HG03442 (cell line): ENCODE measurements around the gene RNF220.

Experiments
- ATAC-seq: cut with Tn5 transposase; IDR thresholded peaks from one replicate; pipeline ENCODE4 v1.9.1; 2021; ENCODE audit warnings: mild to moderate bottlenecking, moderate library complexity; ENCODE audit not compliant: unreplicated experiment

The RNF220 gene

DNA sequence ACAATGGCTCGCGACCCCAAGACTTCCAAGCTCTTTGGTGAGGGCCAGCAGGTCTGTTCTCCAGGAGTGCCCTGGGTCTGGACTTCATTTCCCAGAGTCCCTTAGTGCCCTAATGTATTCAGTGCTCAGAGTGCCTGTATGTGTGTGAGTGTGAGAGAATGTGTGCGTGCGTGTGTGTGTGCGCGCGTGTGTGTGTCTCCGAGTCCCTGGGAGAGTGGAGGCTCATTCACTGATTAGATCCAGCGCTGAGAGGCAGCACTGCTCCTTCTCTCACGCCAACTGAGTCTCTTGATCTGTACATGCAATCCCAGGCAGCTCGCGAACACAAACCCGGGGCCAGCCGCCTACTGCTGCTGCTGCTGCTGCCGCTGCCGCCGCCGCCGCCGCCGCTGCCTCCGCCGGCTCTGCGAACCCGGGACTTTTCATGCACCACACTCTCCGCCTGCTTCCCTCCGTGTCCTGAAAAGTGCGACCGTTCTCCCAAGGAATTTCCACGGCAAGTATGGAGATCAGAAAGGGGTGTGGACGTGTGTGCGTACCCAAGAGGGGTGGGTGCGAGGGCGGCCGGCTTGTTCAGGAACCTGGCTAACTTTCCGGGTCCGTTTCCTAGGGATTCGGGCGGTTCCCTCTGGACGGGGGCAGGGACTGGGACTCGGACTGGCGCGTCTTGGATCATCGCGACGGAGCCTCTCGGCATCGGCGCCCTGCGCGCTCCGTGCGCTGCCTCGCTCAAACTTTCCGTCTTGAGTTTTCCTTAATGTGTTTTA, at the start of gene RNF220:
RNF220 (plus strand) TSS at position 225 of the 767 bp plus-strand sequence.
- ATAC-seq = no peak

DNA sequence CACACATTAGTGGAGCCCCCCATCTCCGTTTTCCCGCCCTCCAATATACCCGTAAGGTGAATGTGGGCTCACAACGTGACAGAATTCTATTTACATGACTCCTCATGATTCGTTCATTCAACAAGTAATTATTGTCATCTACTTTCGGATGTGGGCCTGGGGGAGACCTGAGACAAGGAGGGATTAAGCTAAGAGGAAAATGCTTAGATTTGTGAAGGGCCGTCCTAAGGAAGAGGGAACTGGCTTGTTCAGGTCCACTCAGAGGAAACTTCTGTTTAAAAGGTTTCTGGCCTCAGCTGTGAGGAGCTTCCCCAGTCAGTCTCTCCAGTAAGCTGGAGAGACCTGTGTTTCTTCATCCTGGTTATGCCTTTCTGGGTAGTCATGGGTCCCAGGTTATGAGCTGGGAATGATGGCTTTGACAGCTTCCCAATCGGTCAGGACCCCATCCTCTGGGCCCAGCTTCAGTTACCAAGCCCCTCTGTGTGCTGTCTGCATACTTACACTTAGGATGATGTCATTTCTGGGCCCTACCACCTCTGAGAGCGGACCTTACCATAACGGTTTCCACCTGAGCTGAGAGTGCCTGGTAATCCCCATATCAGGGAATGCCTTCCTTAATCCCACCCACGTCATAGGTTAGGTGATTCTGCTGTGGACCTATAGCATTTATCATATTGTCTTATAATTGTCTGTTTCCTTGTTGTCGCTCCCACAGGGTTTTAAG, 49.3 kb upstream of the RNF220 start:
- no peak for ATAC-seq

DNA sequence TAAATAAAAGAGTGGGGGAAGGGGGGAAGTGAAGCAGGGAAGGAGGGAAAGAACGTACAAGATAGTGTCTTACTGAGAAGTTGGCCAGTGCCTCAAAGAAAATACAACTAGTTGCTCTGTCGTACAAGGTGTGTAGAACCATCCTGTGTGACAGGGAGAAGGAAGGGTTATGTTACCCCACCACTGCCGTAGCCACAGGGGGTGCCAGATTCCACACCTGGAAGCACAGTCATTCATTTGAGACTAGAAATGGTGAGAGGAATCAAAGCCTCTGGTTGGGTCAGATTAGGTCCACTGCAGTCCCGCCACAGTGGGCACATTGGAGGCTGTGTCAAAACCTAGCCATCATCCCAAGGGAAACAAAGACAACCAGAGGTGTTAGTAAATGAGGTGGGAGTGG, 47.3 kb upstream of the RNF220 start:
- ATAC-seq = no peak

DNA sequence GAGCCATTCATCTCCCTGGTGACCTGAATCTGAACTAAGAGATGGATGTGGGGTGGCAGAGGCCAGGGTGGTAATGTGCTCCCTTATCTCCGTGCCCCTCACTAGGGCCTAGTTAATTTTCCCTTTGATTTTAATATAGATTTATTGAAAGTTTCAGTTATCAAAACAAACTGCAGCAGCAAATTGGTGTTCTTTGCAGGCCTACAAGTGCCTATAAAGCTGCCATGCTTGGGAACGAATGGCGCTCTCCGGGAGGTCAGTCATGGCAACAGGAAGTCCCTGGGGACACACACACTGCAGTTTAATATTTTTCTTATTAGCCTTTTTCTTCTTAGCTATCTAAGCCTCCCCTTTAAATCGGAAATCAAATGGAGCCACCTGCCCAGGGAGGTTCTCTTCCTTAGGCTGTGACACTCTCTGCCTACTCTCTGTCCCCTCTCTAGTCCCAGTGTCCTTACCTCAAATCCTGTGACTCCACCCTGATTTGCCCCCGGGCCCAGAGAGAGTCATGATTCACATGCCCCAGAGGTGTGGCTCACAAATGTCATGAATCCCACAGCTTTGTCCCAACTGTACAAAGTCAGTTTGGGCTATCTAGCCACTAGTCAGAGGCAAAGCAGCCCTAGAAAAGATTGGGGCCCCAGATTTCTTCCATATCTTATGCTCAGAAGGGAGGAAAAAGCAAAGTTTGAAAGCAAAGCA, 45.7 kb upstream of the RNF220 start:
- no peak for ATAC-seq

DNA sequence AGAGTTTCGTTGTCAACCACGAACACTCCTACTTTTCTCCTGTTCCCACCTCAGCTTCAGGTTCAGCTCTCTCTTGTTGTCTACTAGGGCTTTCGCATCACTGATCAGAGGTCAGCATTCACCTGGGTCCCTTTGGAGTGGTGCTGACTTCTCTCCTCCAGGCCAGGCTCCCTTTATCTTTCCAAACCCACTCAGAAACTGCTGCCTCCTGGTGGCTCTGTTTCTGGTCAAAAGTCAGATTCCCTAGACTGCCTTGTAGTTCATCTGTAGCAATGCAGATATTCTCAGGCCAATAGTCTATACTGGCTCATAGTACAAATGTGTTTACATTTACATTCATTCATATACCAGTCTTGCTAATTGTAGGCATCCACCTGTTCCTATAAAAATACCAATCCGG, 43.6 kb upstream of the RNF220 start:
- ATAC-seq = no peak

DNA sequence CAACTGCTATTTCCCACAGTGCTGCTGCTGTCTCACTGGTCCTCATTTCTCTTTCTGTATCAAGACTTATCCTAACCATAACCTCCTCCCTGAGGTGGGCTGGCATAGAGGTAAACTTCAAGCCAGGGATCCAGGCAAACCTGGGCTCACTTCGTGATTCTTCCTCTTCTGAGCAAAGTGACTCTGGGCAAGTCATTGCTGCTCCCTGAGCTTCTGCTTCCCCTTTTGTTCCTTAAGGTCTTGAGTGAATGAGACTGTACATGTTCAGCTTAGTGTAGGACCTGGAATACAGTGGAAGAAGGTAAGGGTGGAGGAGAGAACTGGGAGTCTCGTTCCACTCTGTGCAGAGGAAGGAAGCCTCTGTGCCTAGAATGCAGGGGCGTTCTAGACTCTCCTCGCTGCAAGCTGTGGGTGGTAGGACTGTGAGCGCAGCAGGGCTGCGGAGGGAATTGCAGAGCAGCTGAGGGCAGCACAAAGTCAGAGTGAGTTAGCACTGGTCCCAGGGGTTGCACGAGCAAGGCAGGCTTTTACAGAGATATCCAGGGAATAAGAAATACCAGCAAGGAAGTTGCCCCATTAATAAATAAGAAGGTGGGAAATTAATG, 38.6 kb upstream of the RNF220 start:
- no peak for ATAC-seq

DNA sequence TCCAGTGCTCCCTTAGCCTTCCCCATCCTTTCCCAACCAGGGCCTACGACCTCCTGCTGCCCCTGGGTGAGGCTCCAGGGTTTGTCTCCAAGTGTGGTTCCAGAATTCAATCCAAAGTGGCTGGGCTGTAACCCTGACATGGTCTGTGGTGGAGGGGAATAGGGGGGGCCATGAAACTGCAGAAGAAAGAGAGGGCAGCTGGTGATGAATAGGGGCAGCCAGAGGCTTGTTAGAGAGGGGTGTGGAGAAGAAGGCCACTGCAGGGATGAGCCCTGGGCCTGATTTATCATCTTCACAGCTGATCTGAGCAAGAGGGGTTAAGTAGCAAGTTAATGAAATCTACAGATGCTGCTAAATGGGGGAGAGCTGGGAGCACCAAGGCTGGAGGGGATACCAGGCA, 37.1 kb upstream of the RNF220 start:
- no peak for ATAC-seq

DNA sequence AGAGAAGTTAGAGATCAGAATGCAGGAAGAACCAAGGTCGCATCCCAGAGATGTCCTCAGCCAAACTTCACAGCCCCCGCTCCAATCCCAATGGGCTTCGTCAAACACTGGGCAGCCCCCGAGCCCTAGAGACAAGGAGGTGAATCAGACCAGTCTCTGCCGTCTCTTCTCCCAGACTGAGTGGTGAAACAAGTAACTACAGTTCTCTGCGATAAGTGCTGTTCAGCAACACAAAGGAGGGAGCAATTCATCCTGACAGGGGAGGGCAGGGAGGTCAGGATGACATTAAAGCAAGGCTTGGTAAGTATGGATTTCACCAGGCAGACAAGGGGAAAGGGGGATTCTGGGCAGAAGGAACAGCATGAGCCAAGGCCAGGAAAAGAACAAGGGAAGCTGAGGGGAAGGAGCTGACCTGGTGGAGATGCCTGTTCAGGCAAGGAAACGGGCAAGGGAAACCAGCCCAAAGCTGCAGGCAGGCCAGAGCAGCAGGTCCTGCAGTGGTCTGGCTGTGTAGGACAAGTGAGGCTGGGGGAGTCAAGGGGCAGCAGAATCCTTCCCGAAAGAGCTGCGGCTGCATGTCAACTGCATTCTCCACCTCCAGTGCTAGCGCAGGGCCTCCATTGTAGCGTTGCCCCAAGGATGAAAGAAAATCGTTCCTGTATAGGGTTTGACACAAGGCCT, 36.4 kb upstream of the RNF220 start:
- no peak for ATAC-seq

DNA sequence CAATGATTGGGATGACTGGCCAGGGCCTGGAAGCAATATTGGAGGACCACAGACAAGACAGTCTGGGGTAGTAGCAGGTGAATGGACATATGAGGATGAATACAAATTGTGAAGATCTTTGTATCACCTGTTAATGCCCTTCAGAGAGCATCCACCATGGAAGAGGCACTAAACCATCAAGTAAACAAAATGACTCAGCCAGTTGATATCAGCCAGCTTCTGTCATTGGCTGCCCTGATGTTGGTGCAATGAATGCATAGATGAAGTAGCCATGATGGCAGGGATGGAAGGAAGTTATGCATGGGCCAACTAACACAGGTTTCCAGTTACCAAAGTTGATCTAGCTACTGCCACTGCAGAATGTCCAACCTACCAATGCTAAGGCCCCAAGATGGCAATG, 33.8 kb upstream of the RNF220 start:
- no peak for ATAC-seq

DNA sequence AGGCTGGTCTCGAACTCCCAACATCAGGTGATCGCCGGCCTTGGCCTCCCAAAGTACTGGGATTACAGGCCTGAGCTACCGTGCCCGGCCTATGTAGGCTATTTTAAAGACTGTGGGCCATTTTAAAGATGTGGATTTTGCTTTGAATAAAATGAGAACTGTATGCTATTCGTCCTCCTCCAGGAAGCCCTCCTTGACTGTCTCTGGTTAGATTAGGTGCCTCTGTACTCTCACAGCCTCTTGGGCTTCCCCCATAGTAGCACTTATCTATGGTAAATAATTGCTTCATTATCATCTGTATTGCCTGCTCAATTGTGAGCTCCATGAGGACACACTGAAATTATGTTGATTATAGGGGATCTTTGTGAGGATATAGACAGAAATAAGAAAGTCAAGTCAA, 29.5 kb upstream of the RNF220 start:
- no peak for ATAC-seq

DNA sequence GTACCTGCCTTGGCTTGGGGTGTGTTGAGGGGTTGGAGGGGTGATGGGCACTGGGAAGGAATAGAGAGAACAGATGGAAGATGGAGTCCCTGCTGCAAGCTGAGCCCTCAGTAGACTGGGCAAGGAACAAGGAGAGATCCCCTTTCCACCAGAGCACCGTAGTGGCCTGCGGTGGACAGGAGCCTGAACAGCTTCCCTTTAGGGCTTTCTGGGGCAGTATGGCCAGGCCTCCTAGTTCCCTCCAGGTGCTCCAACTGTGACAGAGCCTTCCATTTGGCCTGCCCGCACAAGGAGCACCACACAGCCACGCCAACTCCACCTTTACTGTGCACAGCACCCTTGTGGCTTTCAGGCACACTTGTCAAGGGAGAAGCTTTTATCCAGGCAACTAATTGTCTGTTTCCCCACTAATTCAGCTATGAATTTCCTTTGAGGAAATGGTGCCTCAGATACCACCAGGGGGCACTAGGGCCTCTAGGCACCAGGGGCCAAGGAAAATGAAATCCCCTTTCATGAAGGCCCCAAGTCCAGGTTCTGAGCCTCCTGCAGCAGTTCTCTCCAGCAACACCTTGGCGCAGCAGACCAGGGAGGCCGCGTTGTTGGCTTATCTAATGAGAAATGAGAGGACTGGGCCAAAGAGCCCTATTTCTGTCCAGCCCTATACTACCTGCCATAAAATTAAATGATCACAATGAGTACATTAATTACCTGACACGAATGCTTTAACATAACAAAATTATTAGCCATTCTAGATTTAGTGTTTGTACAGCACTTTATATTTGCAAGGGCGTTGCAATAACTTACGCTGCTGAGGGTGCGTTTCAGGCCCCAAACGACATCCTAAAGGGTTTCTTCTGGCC, 26.9 kb upstream of the RNF220 start:
- ATAC-seq = no peak

DNA sequence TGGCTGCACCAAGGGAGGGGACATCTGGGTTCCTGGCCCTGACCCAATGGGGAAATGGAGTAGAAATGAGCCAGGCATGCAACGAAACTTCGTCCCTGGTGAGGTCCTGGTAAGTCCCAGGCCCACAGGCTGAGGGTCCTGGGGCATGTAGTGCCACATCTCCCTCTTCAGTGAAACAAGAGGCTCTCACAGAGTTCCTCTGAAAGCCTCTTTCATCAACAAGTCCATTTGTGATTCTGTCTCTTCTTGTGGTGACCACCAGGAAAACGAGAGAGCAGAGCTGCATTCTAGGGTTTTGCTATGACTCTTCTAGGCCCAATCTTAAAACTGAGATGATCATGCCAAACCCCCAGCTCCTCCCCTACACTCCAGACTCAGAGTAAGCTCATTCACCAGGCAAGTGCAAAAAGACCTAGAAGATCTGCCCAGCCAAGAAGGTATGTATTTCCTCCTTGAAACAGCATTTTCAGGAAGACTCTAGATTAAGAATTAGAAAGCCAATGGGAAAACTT, 24.3 kb upstream of the RNF220 start:
- ATAC-seq = no peak

DNA sequence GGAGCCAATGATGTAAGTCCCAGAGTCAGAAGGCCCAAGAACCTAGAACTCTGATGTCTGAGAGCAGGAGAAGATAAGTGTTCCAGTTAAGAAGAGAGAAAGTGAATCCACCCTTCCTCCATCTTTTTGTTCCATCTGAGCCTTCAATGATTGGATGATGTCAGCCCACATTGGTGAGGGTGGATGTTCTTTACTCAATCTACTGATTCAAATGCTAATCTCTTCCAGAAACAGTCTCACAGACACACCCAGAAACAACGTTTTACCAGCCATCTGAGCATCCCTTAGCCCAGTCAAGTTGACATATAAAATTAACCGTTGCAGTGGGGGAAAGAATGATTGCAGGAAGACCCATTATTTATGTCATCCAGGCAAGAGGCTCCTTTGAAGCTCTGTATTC, 16.5 kb upstream of the RNF220 start:
- ATAC-seq = no peak

DNA sequence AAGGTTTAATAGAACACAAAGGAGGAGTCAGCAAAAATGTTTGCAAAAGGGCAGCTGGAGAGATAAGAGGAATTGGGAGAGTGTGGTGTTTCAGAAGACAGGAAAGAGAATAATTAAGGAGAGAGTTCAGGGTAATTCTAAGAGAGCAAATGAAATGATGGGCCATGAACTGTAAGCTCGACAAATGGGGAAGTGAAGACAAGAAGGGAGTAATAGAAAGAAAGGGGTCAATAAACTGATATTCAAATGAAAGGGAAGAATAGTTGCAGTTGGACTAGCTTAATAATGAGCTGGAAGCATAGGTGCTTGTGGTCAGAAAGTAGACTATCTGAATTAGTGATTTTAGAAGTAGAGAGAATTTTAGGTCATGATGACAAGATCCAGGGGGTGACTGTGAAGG, 15.6 kb upstream of the RNF220 start:
- no peak for ATAC-seq

DNA sequence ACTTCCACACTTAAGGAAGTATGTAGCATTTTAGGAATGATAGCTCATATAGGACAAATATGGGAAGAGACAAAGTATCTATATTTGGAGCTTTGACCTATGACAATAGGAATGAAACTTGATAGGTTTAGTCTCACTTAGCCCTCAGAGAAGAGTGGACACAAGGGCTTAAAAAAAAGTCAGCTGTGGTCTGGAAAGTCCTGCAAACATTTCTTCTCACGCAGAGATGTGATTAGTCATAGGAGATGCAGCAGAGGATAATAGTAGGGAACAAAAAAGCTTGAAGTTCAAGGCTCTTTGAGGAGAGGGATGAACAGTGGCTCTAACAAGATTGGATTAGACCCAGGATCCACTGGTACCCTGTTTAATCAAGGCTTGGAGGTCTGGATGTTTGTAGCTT, 14.8 kb upstream of the RNF220 start:
- ATAC-seq = no peak

DNA sequence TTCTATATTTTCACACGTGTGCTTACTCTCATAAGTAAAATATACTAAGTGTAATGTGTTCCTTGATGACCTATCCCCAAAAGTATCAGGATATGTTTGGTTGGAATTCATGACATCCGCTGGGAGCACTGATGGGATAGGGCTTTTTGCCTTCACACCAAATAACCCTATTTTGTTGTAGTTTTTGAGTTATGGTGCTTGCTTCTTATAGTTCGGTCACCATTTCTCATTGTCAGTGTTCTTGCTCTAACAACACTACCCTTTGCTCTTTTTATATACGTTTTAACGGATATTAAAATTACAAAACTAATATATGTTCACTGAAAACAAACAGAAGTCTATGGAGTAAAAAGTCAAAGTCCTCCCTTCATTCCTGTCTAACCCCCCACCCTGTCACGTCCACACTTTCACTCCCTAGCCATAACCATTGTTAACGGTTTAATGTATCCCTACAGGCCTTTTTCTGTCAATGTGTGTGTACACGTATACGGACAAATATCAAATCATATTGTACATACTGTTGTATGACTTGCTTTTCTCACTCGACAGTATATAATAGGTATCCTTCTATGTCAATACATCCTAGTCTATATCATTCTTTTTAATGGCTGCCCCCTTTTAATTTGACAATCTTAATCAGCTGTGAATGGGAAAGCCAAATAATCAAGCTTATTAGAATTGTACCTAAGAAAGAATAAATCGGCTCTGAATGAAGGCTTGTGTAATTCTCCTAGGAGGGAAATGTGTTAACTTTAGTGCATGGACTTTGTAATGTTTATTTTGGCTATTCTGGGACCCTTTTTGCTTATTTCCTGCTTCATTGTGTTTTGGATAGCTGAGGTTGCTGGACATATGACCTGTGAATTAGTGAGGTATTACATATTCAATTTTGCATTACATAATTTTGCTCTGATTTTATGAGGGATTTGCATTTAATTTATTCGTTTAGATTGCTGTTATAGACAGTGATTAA, 3.5 kb upstream of the RNF220 start:
- ATAC-seq = no peak

DNA sequence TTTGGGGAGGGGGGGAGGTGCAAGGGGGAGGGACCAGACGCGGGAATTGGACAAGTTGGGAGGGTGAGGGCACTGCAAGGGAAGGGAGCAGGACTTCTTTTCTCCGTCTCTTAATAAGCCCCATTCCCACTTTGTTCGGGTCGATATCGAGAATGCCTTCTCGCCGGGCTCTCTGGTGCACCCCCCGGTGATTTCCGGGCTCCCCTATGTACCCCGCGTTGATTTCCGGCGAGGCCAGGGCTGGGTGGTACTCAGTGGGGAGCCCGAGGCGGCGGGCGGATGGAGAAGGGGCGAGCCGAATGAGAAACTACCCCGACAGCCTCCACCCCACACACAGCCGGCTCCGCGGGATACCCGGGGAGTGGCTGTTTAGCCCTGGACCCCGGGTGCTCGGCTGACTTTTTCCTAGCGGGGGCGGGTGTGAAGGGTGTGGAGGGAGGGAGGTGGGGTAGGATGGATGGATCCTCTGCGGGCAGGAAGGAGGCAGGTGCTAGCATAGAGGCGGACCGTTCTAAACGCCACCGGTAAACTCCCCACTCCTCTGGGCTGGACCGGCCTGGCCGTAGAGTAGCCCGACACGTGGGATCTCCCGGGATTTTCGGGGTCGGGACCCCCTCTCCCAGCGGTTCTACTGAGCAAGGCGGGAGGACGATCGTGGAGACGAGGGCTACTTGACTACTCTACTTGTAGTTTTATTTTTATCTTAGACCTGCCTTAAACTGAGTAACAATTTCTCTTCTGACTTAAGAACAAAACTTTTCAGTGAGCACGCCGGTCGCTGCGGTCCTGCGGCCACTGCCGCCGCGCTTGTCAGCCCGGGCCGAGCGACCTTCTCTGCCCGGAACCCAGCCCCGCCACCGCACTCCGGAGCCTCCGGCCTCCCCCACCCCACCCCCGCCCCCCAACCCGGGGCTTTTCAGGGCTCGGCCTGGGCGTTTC, 1.0 kb downstream of the RNF220 start:
- ATAC-seq = no peak
